ES-I3 (cell line): ENCODE data around the gene PARD6G.

Experiments used
- H3K36me3 ChIP-seq: 2 replicates; pipeline ENCODE4 v1.6.1; 2013; ENCODE audit warnings: mild to moderate bottlenecking, low read length, control low read depth, moderate library complexity; ENCODE audit not compliant: insufficient read depth
- H3K4me1 ChIP-seq: 2 replicates; pipeline ENCODE4 v1.6.1; 2013; ENCODE audit warnings: mild to moderate bottlenecking, control low read depth, low read length; ENCODE audit not compliant: insufficient read depth
- H3K9ac ChIP-seq: 2 replicates; pipeline ENCODE4 v1.6.1; 2013; ENCODE audit warnings: low read depth, mild to moderate bottlenecking, low read length, moderate library complexity
- H3K9me3 ChIP-seq: 2 replicates; pipeline ENCODE4 v1.6.1; 2013; ENCODE audit warnings: mild to moderate bottlenecking, low read length, moderate library complexity; ENCODE audit not compliant: control insufficient read depth, insufficient read depth

The PARD6G gene

DNA sequence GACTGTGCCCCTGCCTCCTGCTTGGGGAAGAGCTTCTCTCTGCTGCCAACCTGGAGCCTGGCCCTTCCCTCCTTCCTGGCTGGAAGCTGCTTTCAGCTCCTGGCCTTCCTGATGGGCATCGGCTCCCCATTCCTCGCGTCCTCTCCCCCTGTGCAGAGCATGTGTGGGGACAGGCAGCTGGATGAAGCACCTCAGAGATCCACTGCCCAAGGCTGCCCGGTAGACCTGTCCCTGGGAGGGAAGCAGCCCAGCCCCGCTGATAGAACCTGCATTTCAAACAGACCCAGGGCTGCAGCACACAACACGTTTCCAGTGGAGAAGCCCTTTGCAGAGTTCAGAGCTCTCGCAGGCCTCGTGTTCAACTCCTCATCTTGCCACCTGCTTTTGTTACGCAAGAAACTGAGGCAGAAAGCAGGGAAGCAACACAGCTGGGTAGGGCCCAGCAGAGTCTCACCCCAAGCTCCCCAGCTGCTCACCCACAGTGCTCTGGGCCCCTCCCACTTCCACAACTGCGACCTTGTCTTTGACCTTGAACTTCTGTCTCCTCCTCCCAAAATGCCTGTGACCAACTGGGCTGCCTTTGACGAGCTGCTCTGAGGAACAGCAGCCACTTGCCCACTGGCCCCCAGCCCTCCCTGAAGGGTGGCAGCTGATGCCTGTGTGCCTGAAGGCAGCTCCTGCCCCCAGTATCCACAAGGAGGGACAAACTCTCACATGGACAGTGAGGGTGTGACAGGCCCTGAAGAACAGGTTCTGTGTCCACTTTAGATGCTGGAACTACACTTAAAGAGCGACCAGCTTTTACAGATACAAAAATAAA is 65.5 kb downstream of the PARD6G start:
- Histone ChIP-seq H3K9ac (no peak overlapping the region), H3K9me3 (no peaks in the 10 kb centered on the region), H3K4me1 (no peaks in the 10 kb centered on the region), H3K36me3 (no peaks in the 10 kb centered on the region)

DNA sequence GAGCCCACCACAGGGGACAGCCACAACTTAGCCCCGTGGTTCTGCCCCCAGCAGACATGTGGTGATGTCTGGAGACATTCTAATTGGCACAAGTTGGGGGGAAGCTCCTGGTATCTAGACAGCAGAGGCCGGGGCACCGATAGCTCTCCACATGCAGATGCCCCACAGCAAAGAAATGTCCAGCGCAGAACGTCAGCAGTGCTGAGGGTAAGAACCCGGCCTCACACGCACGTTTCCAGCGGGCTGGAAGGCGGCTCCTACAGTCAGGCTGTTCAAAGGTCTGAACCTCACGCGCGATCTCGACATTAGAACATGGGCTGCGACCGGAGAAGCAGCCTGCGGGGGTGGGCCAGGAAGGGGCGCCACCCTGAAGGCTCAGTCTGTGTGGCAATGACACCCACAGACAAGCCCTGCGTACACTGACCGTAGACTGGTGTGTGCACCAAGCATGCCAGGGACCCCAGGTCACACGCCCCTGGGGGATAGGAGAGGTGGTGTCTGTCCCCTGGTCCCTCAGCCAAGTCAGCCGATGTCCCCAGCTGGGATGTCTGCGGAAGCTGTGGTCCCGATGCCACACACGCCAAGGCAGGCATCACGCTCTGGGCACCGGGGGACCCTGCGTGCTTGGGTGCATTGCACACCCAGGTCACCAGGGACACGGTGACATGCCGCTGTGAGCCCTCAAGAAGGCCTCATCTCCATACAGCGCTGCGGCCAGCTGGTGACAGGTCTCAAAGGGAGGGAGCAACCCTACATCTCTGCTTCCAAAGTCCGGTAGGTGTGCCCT is 66.3 kb downstream of the PARD6G start:
- Histone ChIP-seq H3K36me3 (no peaks in the 10 kb centered on the region), H3K4me1 (no peaks in the 10 kb centered on the region), H3K9me3 (no peaks in the 10 kb centered on the region), H3K9ac (no peak overlapping the region)

DNA sequence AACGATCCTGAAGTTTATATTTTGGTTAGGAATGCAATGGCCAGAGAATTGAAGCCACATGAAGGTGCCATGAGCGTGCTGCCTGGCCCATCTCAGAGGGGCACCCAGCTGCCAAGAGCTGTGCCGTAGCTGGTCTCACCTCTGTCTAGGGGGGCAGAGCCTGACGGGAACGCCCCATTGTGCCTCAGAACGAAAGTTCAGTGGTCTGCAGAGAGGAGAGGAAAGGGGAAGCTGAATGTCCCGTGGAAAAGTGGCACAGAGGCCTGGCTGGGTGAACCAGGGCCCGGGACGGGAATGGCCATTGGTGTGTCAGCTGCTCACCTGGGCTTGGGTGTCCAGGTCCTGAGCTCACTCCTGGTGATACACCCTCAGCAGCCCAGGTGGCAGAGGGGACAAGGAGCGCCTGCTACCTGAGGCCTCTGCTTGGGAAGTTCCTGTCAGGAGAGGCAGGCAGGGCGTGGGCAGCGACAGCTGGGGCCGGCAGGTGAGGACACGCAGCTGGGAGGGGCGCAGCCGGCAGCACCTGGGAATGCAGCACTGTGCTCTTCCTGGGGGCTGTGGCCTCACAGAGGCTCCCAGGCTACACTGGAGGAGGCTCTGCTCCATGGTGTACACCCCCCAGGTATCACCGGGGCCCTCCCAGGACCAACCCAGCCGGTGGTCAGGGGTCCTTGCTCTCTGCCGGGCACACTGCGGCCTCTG is 67.3 kb downstream of the PARD6G start:
- no peaks in the 10 kb centered on the region for H3K9me3 ChIP-seq
- H3K4me1 ChIP-seq = no peaks in the 10 kb centered on the region

GRCh38 chr18:80178935-80179818 is 68.1 kb downstream of the PARD6G start:
- Histone ChIP-seq H3K4me1 (no peaks in the 10 kb centered on the region), H3K9ac (no peak overlapping the region), H3K36me3 (no peaks in the 10 kb centered on the region), H3K9me3 (no peaks in the 10 kb centered on the region)

More for the DNA sequence above, 67.3 kb downstream of the PARD6G start:
- no peaks in the 10 kb centered on the region for H3K36me3 ChIP-seq
- H3K9ac ChIP-seq = no peak overlapping the region

- H3K36me3 ChIP-seq = no peaks in the 10 kb centered on the region
- H3K9ac ChIP-seq = no peak overlapping the region
- no peaks in the 10 kb centered on the region for H3K4me1 ChIP-seq
- no peaks in the 10 kb centered on the region for H3K9me3 ChIP-seq
Observed at GRCh38 chr18:80177128-80177527, 70.2 kb downstream of the PARD6G start.

GRCh38 chr18:80176334-80177073 is 70.8 kb downstream of the PARD6G start:
- H3K4me1 ChIP-seq = no peaks in the 10 kb centered on the region
- no peaks in the 10 kb centered on the region for H3K9me3 ChIP-seq
- H3K36me3 ChIP-seq = no peaks in the 10 kb centered on the region
- no peak overlapping the region for H3K9ac ChIP-seq

- Histone ChIP-seq H3K9ac (no peak overlapping the region), H3K9me3 (no peaks in the 10 kb centered on the region), H3K36me3 (no peaks in the 10 kb centered on the region), H3K4me1 (no peaks in the 10 kb centered on the region)
Observed at GRCh38 chr18:80175451-80176204, 71.7 kb downstream of the PARD6G start.

DNA sequence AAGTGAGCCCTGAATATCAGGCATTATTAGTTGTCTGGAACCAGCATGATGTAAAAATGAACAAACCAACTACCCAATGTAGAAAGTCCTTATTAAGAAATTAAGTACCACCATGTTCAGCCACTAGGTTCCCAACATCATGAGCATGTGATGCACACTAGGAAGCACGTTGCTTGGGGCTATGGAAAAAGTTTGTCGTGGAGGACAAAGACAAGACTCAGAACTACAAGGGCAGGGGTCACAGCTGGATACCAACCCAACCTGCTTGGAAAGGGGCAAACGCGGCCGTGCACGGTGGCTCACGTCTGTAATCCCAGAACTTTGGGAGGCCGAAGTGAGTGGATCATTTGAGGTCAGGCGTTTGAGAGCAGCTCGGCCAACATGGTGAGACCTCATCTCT is 74.3 kb downstream of the PARD6G start:
- H3K9me3 ChIP-seq = no peaks in the 10 kb centered on the region
- no peaks in the 10 kb centered on the region for H3K4me1 ChIP-seq
- H3K36me3 ChIP-seq = no peaks in the 10 kb centered on the region

DNA sequence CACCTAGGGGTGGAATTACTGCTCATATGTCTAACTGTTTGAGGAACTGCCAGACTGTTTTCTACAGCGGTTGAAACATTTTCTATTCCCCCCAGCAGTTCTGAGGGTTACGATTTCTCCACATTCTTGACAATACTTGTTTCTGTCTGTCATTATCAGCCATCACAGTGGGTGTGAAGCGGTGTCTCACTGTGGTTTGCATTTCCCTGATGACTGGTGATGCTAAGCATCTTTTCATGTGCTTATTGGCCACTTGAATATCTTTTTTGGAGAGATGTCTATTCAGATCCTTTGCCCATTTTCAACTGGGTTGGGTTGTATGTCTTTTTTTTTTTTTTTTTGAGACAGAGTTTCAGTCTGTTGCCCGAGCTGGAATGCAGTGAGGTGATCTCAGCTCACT is 75.3 kb downstream of the PARD6G start:
- Histone ChIP-seq H3K9ac (no peak overlapping the region), H3K4me1 (no peaks in the 10 kb centered on the region), H3K9me3 (no peaks in the 10 kb centered on the region), H3K36me3 (no peaks in the 10 kb centered on the region)

More for the DNA sequence above, 74.3 kb downstream of the PARD6G start:
- no peak overlapping the region for H3K9ac ChIP-seq

GRCh38 chr18:80171054-80171872 is 76.1 kb downstream of the PARD6G start:
- Histone ChIP-seq H3K9me3 (no peaks in the 10 kb centered on the region), H3K9ac (no peak overlapping the region), H3K4me1 (no peaks in the 10 kb centered on the region), H3K36me3 (no peaks in the 10 kb centered on the region)

GRCh38 chr18:80170395-80171053 is 76.8 kb downstream of the PARD6G start:
- Histone ChIP-seq H3K9ac (no peak overlapping the region), H3K9me3 (no peaks in the 10 kb centered on the region)

GRCh38 chr18:80169607-80170006 is 77.7 kb downstream of the PARD6G start:
- Histone ChIP-seq H3K9me3 (no peaks in the 10 kb centered on the region), H3K36me3 (no peaks in the 10 kb centered on the region), H3K4me1 (no peaks in the 10 kb centered on the region), H3K9ac (no peak overlapping the region)

More at GRCh38 chr18:80170395-80171053, 76.8 kb downstream of the PARD6G start:
- Histone ChIP-seq H3K4me1 (no peaks in the 10 kb centered on the region), H3K36me3 (no peaks in the 10 kb centered on the region)
